Activated naive CD4-positive, alpha-beta T cell treated with anti-CD3 and anti-CD28 coated beads, Interleukin-2, amount 50 U/mL, for 72 hours (primary cell): Measurements from ENCODE around the gene RASSF7. TPM values are rescaled to one million over a fixed set of nuclear protein-coding genes. Genes with fewer than 3 reads are reported as not detected.
"Not testable (repeated sequence)": the region's sequence is repeated elsewhere in the genome, so short reads cannot be mapped to it uniquely, and the experiment has no call there.

Source experiments
- ATAC-seq, 2 donors: fragments of 150-1000 bp; cut with Tn5 transposase; 2 replicates each; pipeline ENCODE4 v1.10.0; 2021; ENCODE audit warnings: mild to moderate bottlenecking in 2 of 2, moderate library complexity in 2 of 2
- DNase-seq, 2 donors: peaks; one replicate each; pipeline ENCODE4 v3.0.0; 2021 to 2022; ENCODE audit warnings: low spot score in 2 of 2
- H3K27ac Mint-ChIP-seq, 2 donors: one replicate each; pipeline ENCODE4 v1.8.0; 2022; ENCODE audit warnings: mild to moderate bottlenecking in 2 of 2, mixed read lengths in 2 of 2
- H3K36me3 Mint-ChIP-seq, 2 donors: one replicate each; pipeline ENCODE4 v1.8.0; 2022; ENCODE audit warnings: mixed read lengths in 2 of 2
- H3K9me3 Mint-ChIP-seq, 2 donors: one replicate each; pipeline ENCODE4 v1.8.0; 2022; ENCODE audit warnings: mixed read lengths in 2 of 2
- total RNA-seq, 2 donors: library from RNA; stranded (reverse); gene quantifications; one replicate each; pipeline ENCODE4 v1.2.3, GENCODE V29; 2022

The RASSF7 gene
- total RNA-seq, 2 donors from 2014 or later = 13.3 to 17.5 TPM

- peaks cover 0 to 5% of the 10 kb centered on the region in 2 donors for H3K36me3 Mint-ChIP-seq
- H3K27ac Mint-ChIP-seq = peak overlapping the region in 1 of 2 donors; percentile 29
- peak; percentile 92 to 99 for DNase-seq
- H3K9me3 Mint-ChIP-seq = no peaks in the 10 kb centered on the region
- ATAC-seq = peak; percentile 93 to 95
These were observed 7.8 kb downstream of the RASSF7 start for GRCh38 chr11:568306-569157.

GRCh38 chr11:569158-569885 lies 8.6 kb downstream of the RASSF7 start:
- DNase-seq (no peak), ATAC-seq (no peak)
- Mint-ChIP-seq H3K27ac (peak overlapping the region in 1 of 2 donors; percentile 29), H3K36me3 (peaks cover 0 to 5% of the 10 kb centered on the region in 2 donors), H3K9me3 (no peaks in the 10 kb centered on the region)

- H3K9me3 Mint-ChIP-seq = no peaks in the 10 kb centered on the region
- DNase-seq = no peak
- no peak overlapping the region for H3K27ac Mint-ChIP-seq
- H3K36me3 Mint-ChIP-seq = peaks cover 0 to 5% of the 10 kb centered on the region in 2 donors
- ATAC-seq = no peak
These were observed 11.0 kb downstream of the RASSF7 start for GRCh38 chr11:571802-572185.

- H3K9me3 Mint-ChIP-seq = no peaks in the 10 kb centered on the region
- no peak overlapping the region for H3K27ac Mint-ChIP-seq
- H3K36me3 Mint-ChIP-seq = peaks cover 8% of the 10 kb centered on the region in 2 donors
- DNase-seq (no peak), ATAC-seq (no peak)
These were observed 12.5 kb downstream of the RASSF7 start for GRCh38 chr11:573146-573759.

- H3K27ac Mint-ChIP-seq, ATAC-seq, DNase-seq, H3K9me3 Mint-ChIP-seq, H3K36me3 Mint-ChIP-seq: not testable (repeated sequence)
These were observed 13.3 kb downstream of the RASSF7 start for GRCh38 chr11:574031-574570.

- H3K27ac Mint-ChIP-seq = peak overlapping the region in 1 of 2 donors; percentile 15
- ATAC-seq (no peak), DNase-seq (no peak)
- H3K9me3 Mint-ChIP-seq = no peaks in the 10 kb centered on the region
- H3K36me3 Mint-ChIP-seq = peaks cover 8% of the 10 kb centered on the region in 2 donors
These were observed 14.0 kb downstream of the RASSF7 start for GRCh38 chr11:574632-575312.

- H3K9me3 Mint-ChIP-seq = no peaks in the 10 kb centered on the region
- ATAC-seq (peak; percentile 59 to 62), DNase-seq (peak in 1 of 2 donors; percentile 66)
- H3K36me3 Mint-ChIP-seq = peaks cover 8% of the 10 kb centered on the region in 2 donors
- peak overlapping the region; percentile 15 to 97 for H3K27ac Mint-ChIP-seq
These were observed 14.7 kb downstream of the RASSF7 start for GRCh38 chr11:575313-575995.

- H3K36me3 Mint-ChIP-seq = peaks cover 8% of the 10 kb centered on the region in 2 donors
These were observed 15.4 kb downstream of the RASSF7 start, which contains the start of gene PHRF1 for GRCh38 chr11:575996-576768. PHRF1 (plus strand) TSS chr11:576470; CDS start chr11:581513, 5,043 bp downstream.

GRCh38 chr11:576811-577610 lies 16.2 kb downstream of the RASSF7 start:
- no peak for DNase-seq
- H3K27ac Mint-ChIP-seq = peak overlapping the region; percentile 97 to 99
- no peak for ATAC-seq
- H3K9me3 Mint-ChIP-seq = no peaks in the 10 kb centered on the region
- H3K36me3 Mint-ChIP-seq = peaks cover 13% of the 10 kb centered on the region in 2 donors

More at GRCh38 chr11:575996-576768, 15.4 kb downstream of the RASSF7 start, which contains the start of gene PHRF1:
- Mint-ChIP-seq H3K27ac (peak within 1 kb of the TSS; percentile 97 to 99), H3K9me3 (no peaks in the 10 kb centered on the region)
- ATAC-seq = peak; percentile 90 to 94
- DNase-seq = peak; percentile 95 to 97

- H3K9me3 Mint-ChIP-seq = no peaks in the 10 kb centered on the region
- peaks cover 14% of the 10 kb centered on the region in 2 donors for H3K36me3 Mint-ChIP-seq
- peak overlapping the region; percentile 97 to 99 for H3K27ac Mint-ChIP-seq
- DNase-seq (no peak), ATAC-seq (no peak)
These were observed 16.8 kb downstream of the RASSF7 start for GRCh38 chr11:577611-577894.

GRCh38 chr11:578276-579035 lies 17.7 kb downstream of the RASSF7 start:
- no peaks in the 10 kb centered on the region for H3K9me3 Mint-ChIP-seq
- no peak for DNase-seq
- ATAC-seq = no peak
- peak overlapping the region; percentile 81 to 97 for H3K27ac Mint-ChIP-seq
- peaks cover 14% of the 10 kb centered on the region in 2 donors for H3K36me3 Mint-ChIP-seq

- H3K9me3 Mint-ChIP-seq = no peaks in the 10 kb centered on the region
- H3K36me3 Mint-ChIP-seq = peaks cover 14% of the 10 kb centered on the region in 2 donors
- ATAC-seq = no peak
- no peak for DNase-seq
- H3K27ac Mint-ChIP-seq = peak overlapping the region in 1 of 2 donors; percentile 92
These were observed 19.2 kb downstream of the RASSF7 start for GRCh38 chr11:579830-580601.

GRCh38 chr11:581342-581741 lies 20.6 kb downstream of the RASSF7 start:
- no peak for DNase-seq
- Mint-ChIP-seq H3K27ac (peak overlapping the region; percentile 5 to 15), H3K36me3 (peaks cover 14% of the 10 kb centered on the region in 2 donors), H3K9me3 (no peaks in the 10 kb centered on the region)
- ATAC-seq = no peak
